ENCODE results near the gene PRG2.

The PRG2 gene

DNA sequence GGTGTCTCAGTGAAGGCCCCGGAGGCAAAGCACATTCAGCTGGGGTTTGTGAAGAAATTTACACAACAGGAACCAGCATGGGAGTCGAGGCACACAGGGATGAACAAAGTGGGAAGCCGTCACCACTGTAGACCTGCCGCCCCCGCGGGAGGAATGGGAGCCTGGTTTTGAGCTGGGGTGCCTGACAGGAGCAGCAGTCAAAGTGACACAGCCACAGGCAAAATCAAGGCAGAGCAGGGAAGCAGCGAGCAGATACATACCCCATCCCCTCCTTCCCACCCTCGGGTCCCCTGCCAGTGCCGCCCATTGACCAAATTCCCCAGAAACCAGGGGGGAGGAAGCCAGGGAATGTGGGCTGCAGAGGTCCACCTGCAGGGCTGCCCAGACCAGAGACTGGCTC, 31.5 kb downstream of the PRG2 start:
- H3K27me3 ChIP-seq (ENCODE audit: control insufficient read depth in 1 of 2, insufficient read depth in 2 of 2, low read length in 2 of 2): no peaks in the 10 kb centered on the region
- H3K36me3 ChIP-seq (ENCODE audit: control insufficient read depth in 1 of 2, insufficient read depth in 2 of 2, low read length in 2 of 2): no peaks in the 10 kb centered on the region
- H3K4me1 ChIP-seq (ENCODE audit: control insufficient read depth in 1 of 2, insufficient read depth in 2 of 2, low read length in 2 of 2): peaks cover 0 to 3% of the 10 kb centered on the region in 2 donors
- no peak overlapping the region for H3K4me3 ChIP-seq (ENCODE audit: low read depth in 1 of 2, low read length in 2 of 2)
- H3K9me3 ChIP-seq (ENCODE audit: control insufficient read depth in 1 of 2, low read length in 2 of 2): no peaks in the 10 kb centered on the region
- no peak overlapping the region for H3K9ac ChIP-seq (ENCODE audit: low read depth in 1 of 2, low read length in 2 of 2)
- H3K27ac ChIP-seq (ENCODE audit: low read depth, low read length): no peak overlapping the region

DNA sequence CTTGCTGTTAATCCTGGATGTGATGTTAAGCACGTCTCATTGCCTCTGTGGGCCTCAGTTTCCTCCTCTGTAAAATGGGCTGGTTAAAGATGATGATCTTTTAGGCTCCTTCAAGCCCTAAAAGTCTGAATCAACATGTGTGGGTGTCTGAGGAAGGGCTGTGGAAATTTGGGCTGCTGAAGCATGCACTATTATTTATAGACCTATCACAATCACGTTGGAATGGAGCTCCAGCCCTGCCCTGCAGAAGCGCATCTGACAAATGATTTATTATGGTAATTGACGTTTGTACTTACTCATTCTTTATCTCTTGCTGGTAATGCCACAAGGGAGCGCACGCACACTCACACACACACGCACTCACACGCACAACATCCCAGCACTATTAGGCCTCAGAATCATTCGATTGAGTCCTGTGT, 31.9 kb downstream of the PRG2 start:
- Histone ChIP-seq H3K9me3 (ENCODE audit: control insufficient read depth in 1 of 2, low read length in 2 of 2) (no peaks in the 10 kb centered on the region), H3K4me1 (ENCODE audit: control insufficient read depth in 1 of 2, insufficient read depth in 2 of 2, low read length in 2 of 2) (peaks cover 0 to 3% of the 10 kb centered on the region in 2 donors), H3K27ac (ENCODE audit: low read depth, low read length) (no peak overlapping the region), H3K27me3 (ENCODE audit: control insufficient read depth in 1 of 2, insufficient read depth in 2 of 2, low read length in 2 of 2) (no peaks in the 10 kb centered on the region), H3K4me3 (ENCODE audit: low read depth in 1 of 2, low read length in 2 of 2) (no peak overlapping the region), H3K9ac (ENCODE audit: low read depth in 1 of 2, low read length in 2 of 2) (no peak overlapping the region), H3K36me3 (ENCODE audit: control insufficient read depth in 1 of 2, insufficient read depth in 2 of 2, low read length in 2 of 2) (no peaks in the 10 kb centered on the region)

DNA sequence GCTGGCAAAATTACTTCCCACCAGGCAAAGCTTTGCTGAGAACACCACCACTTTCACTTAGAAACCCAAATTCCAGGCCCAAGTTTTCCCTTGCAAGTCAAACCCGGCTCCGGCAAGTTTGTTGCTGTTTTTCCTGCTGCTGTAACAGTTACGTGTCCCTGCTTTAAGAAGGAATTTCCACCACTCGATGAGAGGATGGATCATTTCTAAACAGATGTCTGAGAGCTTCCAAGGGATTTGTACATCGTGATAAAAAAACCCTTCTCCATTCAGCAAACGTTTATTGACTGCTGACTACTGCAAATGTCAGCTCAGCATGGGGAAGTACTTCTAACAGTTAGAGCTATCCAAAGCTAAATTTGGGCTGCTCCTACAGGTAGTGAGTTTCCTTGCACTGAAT, 32.6 kb downstream of the PRG2 start:
- Histone ChIP-seq H3K27me3 (ENCODE audit: control insufficient read depth in 1 of 2, insufficient read depth in 2 of 2, low read length in 2 of 2) (no peaks in the 10 kb centered on the region), H3K9me3 (ENCODE audit: control insufficient read depth in 1 of 2, low read length in 2 of 2) (no peaks in the 10 kb centered on the region), H3K4me1 (ENCODE audit: control insufficient read depth in 1 of 2, insufficient read depth in 2 of 2, low read length in 2 of 2) (peaks cover 0 to 3% of the 10 kb centered on the region in 2 donors), H3K4me3 (ENCODE audit: low read depth in 1 of 2, low read length in 2 of 2) (no peak overlapping the region), H3K9ac (ENCODE audit: low read depth in 1 of 2, low read length in 2 of 2) (no peak overlapping the region), H3K27ac (ENCODE audit: low read depth, low read length) (no peak overlapping the region), H3K36me3 (ENCODE audit: control insufficient read depth in 1 of 2, insufficient read depth in 2 of 2, low read length in 2 of 2) (no peaks in the 10 kb centered on the region)

DNA sequence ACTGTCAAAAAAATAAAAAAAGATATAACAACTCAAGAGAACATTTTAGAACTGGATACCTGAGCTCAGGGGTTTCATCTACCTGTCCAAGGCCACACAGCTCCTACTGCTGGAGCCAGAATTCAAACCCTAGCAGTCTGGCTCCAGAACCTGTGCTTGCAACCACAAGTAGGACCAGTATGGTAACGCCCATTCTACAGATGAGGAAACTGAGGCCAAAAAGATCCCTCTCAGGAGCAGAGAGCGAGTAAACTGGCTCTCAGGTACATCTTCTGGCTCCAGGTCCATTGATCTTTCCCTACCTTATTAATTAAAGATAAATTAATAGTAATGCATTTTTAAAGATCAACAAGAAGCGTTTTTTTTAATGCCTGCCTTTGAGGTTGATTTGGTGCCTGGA, 33.1 kb downstream of the PRG2 start:
- Histone ChIP-seq H3K36me3 (ENCODE audit: control insufficient read depth in 1 of 2, insufficient read depth in 2 of 2, low read length in 2 of 2) (no peaks in the 10 kb centered on the region), H3K27ac (ENCODE audit: low read depth, low read length) (no peak overlapping the region)

DNA sequence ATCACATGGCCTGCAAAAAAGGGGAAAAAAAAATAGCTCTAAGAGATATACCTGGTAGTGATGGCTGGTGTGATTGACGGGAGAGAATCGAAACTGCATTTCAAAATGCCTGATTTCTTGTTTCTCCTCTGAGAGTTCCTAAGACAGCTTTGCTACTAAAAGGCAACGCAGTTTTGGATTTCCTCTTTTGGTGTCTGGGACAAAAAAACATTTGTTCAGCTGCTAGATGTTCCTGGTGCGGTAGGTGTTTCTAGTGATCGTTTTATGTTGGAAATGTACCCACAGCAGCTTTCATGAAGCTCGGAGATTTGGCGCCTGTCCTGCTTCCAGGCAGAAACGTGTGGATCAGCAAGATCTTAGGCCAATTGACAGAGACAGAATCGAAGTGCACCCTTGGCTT, 34.2 kb downstream of the PRG2 start:
- Histone ChIP-seq H3K4me1 (ENCODE audit: control insufficient read depth in 1 of 2, insufficient read depth in 2 of 2, low read length in 2 of 2) (peaks cover 0 to 3% of the 10 kb centered on the region in 2 donors), H3K27ac (ENCODE audit: low read depth, low read length) (no peak overlapping the region), H3K9ac (ENCODE audit: low read depth in 1 of 2, low read length in 2 of 2) (no peak overlapping the region), H3K27me3 (ENCODE audit: control insufficient read depth in 1 of 2, insufficient read depth in 2 of 2, low read length in 2 of 2) (no peaks in the 10 kb centered on the region), H3K36me3 (ENCODE audit: control insufficient read depth in 1 of 2, insufficient read depth in 2 of 2, low read length in 2 of 2) (no peaks in the 10 kb centered on the region), H3K4me3 (ENCODE audit: low read depth in 1 of 2, low read length in 2 of 2) (no peak overlapping the region), H3K9me3 (ENCODE audit: control insufficient read depth in 1 of 2, low read length in 2 of 2) (peaks cover 0 to 3% of the 10 kb centered on the region in 2 donors)

More for the DNA sequence above, 33.1 kb downstream of the PRG2 start:
- Histone ChIP-seq H3K9me3 (ENCODE audit: control insufficient read depth in 1 of 2, low read length in 2 of 2) (no peaks in the 10 kb centered on the region), H3K4me3 (ENCODE audit: low read depth in 1 of 2, low read length in 2 of 2) (no peak overlapping the region), H3K27me3 (ENCODE audit: control insufficient read depth in 1 of 2, insufficient read depth in 2 of 2, low read length in 2 of 2) (no peaks in the 10 kb centered on the region), H3K4me1 (ENCODE audit: control insufficient read depth in 1 of 2, insufficient read depth in 2 of 2, low read length in 2 of 2) (peaks cover 0 to 3% of the 10 kb centered on the region in 2 donors), H3K9ac (ENCODE audit: low read depth in 1 of 2, low read length in 2 of 2) (no peak overlapping the region)

DNA sequence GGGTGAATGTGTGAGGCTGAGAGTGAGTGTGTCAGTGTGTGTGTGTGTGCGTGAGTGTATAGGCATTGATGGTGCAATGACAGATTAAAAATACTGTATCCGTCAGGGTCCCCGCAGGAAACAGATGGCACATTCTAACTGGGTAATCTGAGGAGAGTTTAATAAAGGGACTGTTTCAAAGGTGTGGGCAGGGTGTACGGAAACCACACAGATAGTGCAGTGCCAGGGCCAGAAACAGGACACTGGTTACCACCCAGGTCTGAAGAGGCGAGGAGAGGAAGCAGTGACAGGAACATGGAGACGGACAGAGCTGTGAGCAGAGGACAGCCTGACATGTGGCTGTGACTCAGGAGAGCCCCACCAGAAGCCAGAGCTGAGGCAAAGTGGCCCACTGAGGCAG, 35.8 kb downstream of the PRG2 start:
- Histone ChIP-seq H3K4me1 (ENCODE audit: control insufficient read depth in 1 of 2, insufficient read depth in 2 of 2, low read length in 2 of 2) (peaks cover 0 to 3% of the 10 kb centered on the region in 2 donors), H3K9me3 (ENCODE audit: control insufficient read depth in 1 of 2, low read length in 2 of 2) (peaks cover 0 to 3% of the 10 kb centered on the region in 2 donors), H3K27ac (ENCODE audit: low read depth, low read length) (no peak overlapping the region), H3K36me3 (ENCODE audit: control insufficient read depth in 1 of 2, insufficient read depth in 2 of 2, low read length in 2 of 2) (no peaks in the 10 kb centered on the region), H3K4me3 (ENCODE audit: low read depth in 1 of 2, low read length in 2 of 2) (no peak overlapping the region), H3K27me3 (ENCODE audit: control insufficient read depth in 1 of 2, insufficient read depth in 2 of 2, low read length in 2 of 2) (no peaks in the 10 kb centered on the region), H3K9ac (ENCODE audit: low read depth in 1 of 2, low read length in 2 of 2) (no peak overlapping the region)

DNA sequence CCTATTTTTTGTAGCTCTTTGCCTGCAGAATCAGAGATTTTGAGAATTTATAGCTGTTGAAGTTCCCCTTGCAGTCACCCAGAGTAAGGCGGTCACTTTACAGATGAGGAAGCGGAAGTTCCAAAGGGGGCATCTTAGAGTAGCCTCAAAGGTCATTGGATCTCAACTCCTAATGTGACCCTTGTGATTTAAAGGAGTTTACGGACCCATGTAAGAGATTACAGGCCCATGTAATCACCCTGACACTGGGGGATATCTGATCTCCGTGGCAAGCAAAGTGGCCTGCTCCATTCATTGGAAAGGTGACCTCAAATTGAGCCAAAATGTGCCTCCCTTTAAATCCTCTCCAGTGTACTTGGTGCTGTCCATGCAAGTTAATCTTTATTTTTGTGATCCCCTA, 36.6 kb downstream of the PRG2 start:
- no peaks in the 10 kb centered on the region for H3K27me3 ChIP-seq (ENCODE audit: control insufficient read depth in 1 of 2, insufficient read depth in 2 of 2, low read length in 2 of 2)
- peaks cover 0 to 3% of the 10 kb centered on the region in 2 donors for H3K9me3 ChIP-seq (ENCODE audit: control insufficient read depth in 1 of 2, low read length in 2 of 2)
- H3K4me1 ChIP-seq (ENCODE audit: control insufficient read depth in 1 of 2, insufficient read depth in 2 of 2, low read length in 2 of 2): peaks cover 0 to 3% of the 10 kb centered on the region in 2 donors
- H3K9ac ChIP-seq (ENCODE audit: low read depth in 1 of 2, low read length in 2 of 2): no peak overlapping the region
- no peak overlapping the region for H3K4me3 ChIP-seq (ENCODE audit: low read depth in 1 of 2, low read length in 2 of 2)
- no peaks in the 10 kb centered on the region for H3K36me3 ChIP-seq (ENCODE audit: control insufficient read depth in 1 of 2, insufficient read depth in 2 of 2, low read length in 2 of 2)
- H3K27ac ChIP-seq (ENCODE audit: low read depth, low read length): no peak overlapping the region

DNA sequence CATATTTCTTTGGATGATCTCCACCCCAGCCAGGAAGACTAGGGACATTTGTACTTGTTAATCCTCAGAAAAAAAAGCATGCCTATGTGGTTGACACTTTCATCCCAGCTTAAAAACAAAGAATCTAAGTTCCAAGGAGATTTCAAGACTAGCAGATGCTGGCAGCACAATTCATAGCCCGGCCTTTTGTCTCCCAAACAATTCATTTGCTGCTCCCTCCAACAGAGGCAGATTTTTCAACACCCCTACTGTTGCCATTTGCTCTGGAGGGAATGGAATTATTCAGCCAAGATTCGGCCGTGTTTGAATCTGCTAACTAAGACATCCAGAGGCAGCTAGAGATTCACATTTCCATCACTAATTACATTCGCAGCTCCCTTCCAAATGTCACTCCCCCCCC, 37.0 kb downstream of the PRG2 start:
- Histone ChIP-seq H3K9ac (ENCODE audit: low read depth in 1 of 2, low read length in 2 of 2) (no peak overlapping the region), H3K9me3 (ENCODE audit: control insufficient read depth in 1 of 2, low read length in 2 of 2) (peaks cover 0 to 3% of the 10 kb centered on the region in 2 donors), H3K27ac (ENCODE audit: low read depth, low read length) (no peak overlapping the region), H3K4me1 (ENCODE audit: control insufficient read depth in 1 of 2, insufficient read depth in 2 of 2, low read length in 2 of 2) (peaks cover 0 to under 1% of the 10 kb centered on the region in 2 donors), H3K27me3 (ENCODE audit: control insufficient read depth in 1 of 2, insufficient read depth in 2 of 2, low read length in 2 of 2) (no peaks in the 10 kb centered on the region), H3K36me3 (ENCODE audit: control insufficient read depth in 1 of 2, insufficient read depth in 2 of 2, low read length in 2 of 2) (no peaks in the 10 kb centered on the region), H3K4me3 (ENCODE audit: low read depth in 1 of 2, low read length in 2 of 2) (no peak overlapping the region)

DNA sequence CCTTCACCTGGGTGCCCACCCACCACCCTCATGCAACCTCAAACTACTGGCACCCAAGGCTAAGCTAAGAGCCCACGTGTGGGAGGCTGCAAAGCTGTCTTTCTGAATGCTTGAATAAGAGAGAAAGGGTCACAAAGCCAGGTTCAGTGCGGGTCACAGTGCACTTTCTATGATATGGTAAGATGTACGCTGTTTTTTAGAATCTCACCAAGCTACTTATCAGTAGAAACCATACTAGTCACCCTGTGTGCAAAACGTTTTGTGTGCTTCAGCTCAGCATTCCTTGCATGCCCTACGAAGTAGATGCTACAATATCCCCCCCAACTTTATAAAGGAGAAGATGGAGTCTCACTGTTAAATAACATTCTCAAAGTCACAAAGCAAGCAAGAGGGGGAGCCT, 37.4 kb downstream of the PRG2 start:
- Histone ChIP-seq H3K4me3 (ENCODE audit: low read depth in 1 of 2, low read length in 2 of 2) (no peak overlapping the region), H3K9me3 (ENCODE audit: control insufficient read depth in 1 of 2, low read length in 2 of 2) (peaks cover 0 to 3% of the 10 kb centered on the region in 2 donors), H3K4me1 (ENCODE audit: control insufficient read depth in 1 of 2, insufficient read depth in 2 of 2, low read length in 2 of 2) (no peaks in the 10 kb centered on the region), H3K9ac (ENCODE audit: low read depth in 1 of 2, low read length in 2 of 2) (no peak overlapping the region), H3K27me3 (ENCODE audit: control insufficient read depth in 1 of 2, insufficient read depth in 2 of 2, low read length in 2 of 2) (no peaks in the 10 kb centered on the region), H3K36me3 (ENCODE audit: control insufficient read depth in 1 of 2, insufficient read depth in 2 of 2, low read length in 2 of 2) (no peaks in the 10 kb centered on the region), H3K27ac (ENCODE audit: low read depth, low read length) (no peak overlapping the region)

DNA sequence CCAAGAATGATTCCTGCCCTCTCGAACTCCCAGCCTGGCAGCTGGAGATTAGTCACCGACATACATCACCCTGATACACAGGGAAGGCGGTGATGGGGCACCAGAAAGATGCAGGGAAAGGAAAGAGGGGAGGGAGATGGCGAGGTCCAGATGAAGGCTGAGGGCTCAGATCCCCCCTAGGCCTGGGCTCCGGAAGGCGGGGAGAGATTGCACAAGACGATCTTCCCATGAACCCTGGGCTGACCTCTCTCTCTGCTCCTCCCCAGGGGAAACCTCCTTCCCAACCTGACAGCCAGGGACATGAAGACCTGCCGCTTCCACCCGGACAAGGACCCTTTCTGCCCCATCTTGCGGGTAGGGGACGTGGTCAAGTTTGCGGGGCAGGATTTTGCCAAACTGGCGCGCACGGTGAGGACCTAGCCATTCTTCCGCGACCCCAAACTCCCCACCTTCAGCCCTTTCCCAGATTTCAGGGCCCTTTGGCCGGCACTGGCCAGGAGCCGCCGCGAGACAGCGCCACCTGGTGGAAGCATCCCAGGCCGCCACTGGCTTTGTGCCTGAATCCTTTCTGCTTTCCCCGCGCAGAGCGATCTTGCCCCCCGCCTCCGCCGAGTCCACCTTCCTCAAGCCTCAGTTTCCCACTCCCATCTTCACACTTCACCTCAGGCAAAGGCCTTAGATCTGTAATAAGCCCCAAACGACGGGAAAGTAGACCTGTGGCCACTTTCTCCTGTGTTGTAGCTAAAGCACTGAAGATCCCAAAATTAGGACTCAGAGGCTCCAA, 40.8 kb downstream of the PRG2 start:
- H3K4me1 ChIP-seq (ENCODE audit: control insufficient read depth in 1 of 2, insufficient read depth in 2 of 2, low read length in 2 of 2): no peaks in the 10 kb centered on the region
- H3K36me3 ChIP-seq (ENCODE audit: control insufficient read depth in 1 of 2, insufficient read depth in 2 of 2, low read length in 2 of 2): no peaks in the 10 kb centered on the region
- no peak overlapping the region for H3K27ac ChIP-seq (ENCODE audit: low read depth, low read length)
- H3K4me3 ChIP-seq (ENCODE audit: low read depth in 1 of 2, low read length in 2 of 2): no peak overlapping the region
- H3K9me3 ChIP-seq (ENCODE audit: control insufficient read depth in 1 of 2, low read length in 2 of 2): peaks cover 0 to 3% of the 10 kb centered on the region in 2 donors
- no peaks in the 10 kb centered on the region for H3K27me3 ChIP-seq (ENCODE audit: control insufficient read depth in 1 of 2, insufficient read depth in 2 of 2, low read length in 2 of 2)
- no peak overlapping the region for H3K9ac ChIP-seq (ENCODE audit: low read depth in 1 of 2, low read length in 2 of 2)
